Measurements from ENCODE around the gene MCF2L2.

DNA sequence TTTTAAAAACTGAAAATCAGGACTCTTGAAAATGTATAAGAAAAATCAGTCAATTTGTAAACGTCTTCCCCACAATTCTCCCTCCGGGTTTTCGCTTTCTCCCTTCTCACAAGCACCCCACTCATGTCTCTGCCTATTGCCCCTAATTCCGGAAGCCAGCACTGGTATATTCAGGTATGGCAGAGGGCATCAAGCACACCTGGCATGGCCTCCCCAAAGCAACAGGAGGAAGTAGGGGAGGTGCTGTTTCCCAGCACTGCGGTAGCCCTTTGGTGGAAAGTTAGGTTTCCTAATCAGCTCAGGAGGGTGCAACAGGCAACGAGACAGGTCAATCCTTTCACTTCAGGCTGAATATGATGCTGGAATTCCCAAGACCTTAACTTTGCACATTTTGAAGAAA is 296.0 kb downstream of the MCF2L2 start:
- TF ChIP-seq ZFP36 (IDR thresholded peaks at IDR 0.05; ENCODE audit: borderline replicate concordance, partially characterized antibody) (no peak), KDM1A (IDR thresholded peaks at IDR 0.05; ENCODE audit: low read depth) (no peak), POLR2AphosphoS2 (conservative IDR thresholded peaks at IDR 0.05; ENCODE audit: low read length) (no peak), POLR2A (IDR thresholded peaks at IDR 0.05; ENCODE audit: low read length) (no peak), RFX5 (IDR thresholded peaks at IDR 0.05) (no peak), RNF2 (IDR thresholded peaks at IDR 0.05; ENCODE audit: borderline replicate concordance, low read depth) (no peak), EHF (CRISPR knock-in tag; IDR thresholded peaks at IDR 0.05) (no peak), JUN (IDR thresholded peaks at IDR 0.05) (no peak)
- TF ChIP-seq, protein P1, sequence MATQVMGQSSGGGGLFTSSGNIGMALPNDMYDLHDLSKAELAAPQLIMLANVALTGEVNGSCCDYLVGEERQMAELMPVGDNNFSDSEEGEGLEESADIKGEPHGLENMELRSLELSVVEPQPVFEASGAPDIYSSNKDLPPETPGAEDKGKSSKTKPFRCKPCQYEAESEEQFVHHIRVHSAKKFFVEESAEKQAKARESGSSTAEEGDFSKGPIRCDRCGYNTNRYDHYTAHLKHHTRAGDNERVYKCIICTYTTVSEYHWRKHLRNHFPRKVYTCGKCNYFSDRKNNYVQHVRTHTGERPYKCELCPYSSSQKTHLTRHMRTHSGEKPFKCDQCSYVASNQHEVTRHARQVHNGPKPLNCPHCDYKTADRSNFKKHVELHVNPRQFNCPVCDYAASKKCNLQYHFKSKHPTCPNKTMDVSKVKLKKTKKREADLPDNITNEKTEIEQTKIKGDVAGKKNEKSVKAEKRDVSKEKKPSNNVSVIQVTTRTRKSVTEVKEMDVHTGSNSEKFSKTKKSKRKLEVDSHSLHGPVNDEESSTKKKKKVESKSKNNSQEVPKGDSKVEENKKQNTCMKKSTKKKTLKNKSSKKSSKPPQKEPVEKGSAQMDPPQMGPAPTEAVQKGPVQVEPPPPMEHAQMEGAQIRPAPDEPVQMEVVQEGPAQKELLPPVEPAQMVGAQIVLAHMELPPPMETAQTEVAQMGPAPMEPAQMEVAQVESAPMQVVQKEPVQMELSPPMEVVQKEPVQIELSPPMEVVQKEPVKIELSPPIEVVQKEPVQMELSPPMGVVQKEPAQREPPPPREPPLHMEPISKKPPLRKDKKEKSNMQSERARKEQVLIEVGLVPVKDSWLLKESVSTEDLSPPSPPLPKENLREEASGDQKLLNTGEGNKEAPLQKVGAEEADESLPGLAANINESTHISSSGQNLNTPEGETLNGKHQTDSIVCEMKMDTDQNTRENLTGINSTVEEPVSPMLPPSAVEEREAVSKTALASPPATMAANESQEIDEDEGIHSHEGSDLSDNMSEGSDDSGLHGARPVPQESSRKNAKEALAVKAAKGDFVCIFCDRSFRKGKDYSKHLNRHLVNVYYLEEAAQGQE (IDR thresholded peaks at IDR 0.05) = no peak
- TF ChIP-seq, protein P2, sequence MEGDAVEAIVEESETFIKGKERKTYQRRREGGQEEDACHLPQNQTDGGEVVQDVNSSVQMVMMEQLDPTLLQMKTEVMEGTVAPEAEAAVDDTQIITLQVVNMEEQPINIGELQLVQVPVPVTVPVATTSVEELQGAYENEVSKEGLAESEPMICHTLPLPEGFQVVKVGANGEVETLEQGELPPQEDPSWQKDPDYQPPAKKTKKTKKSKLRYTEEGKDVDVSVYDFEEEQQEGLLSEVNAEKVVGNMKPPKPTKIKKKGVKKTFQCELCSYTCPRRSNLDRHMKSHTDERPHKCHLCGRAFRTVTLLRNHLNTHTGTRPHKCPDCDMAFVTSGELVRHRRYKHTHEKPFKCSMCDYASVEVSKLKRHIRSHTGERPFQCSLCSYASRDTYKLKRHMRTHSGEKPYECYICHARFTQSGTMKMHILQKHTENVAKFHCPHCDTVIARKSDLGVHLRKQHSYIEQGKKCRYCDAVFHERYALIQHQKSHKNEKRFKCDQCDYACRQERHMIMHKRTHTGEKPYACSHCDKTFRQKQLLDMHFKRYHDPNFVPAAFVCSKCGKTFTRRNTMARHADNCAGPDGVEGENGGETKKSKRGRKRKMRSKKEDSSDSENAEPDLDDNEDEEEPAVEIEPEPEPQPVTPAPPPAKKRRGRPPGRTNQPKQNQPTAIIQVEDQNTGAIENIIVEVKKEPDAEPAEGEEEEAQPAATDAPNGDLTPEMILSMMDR (IDR thresholded peaks at IDR 0.05) = no peak
